Neural progenitor cell (in vitro differentiated cells): ENCODE data around the gene GRK1.

ENCODE experiments used
- CTCF ChIP-seq: fragments of 200-600 bp; sonication (generic); IDR thresholded peaks from 2 replicates; pipeline ENCODE4 v1.5.1; 2017; ENCODE audit warnings: antibody characterized with exemption, mild to moderate bottlenecking
- EZH2 ChIP-seq: fragments of 200-600 bp; sonication (generic); IDR thresholded peaks from 2 replicates; pipeline ENCODE4 v1.6.1; 2017; ENCODE audit warnings: antibody characterized with exemption, mild to moderate bottlenecking, moderate library complexity

DNA sequence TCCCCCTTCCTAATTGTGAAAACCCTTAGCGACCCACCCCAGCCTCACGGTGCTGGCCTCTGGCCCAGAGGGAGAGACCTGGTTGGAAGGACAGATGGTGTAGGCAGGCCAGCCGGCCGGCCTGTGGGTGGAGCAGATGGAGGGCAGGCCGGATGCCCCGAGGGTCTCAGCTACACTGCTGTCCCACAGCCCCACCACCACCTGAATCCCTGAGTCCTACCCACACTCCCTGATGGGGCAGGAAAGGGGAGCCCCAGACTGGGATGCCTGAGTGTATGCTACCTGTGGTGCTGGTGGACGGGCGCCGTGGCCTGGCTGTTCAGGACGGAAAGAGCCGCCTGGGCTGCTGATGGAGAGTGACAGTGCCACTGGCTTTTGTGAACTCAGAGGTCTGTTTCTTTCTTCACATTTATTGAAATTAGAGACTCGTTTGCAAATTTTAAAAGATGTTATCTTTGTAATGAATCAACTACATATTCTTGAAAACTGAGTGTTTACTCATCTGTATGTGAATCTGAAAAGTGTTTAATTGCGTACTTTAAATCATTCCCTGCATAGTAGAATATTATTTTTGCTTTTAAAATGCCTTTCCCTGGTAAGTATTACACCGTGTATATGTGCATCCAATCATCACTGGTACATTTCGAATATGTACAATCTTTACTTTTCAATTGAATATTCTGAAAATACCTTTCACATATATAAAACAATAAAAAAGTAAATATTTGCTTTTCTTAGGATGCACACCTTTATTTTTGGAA, 46.8 kb upstream of the GRK1 start:
- TF ChIP-seq CTCF (no peak), EZH2 (no peak)
